HCT116 (cell line): ENCODE results near the gene FBXL4. TPM values are rescaled to one million over a fixed set of nuclear protein-coding genes. Genes with fewer than 3 reads are reported as not detected.

ENCODE experiments used
- ATAC-seq: fragments of 200-7000 bp; cut with Tn5 transposase; 2 replicates; pipeline ENCODE4 v1.9.1; 2020; ENCODE audit warnings: mild to moderate bottlenecking, moderate library complexity
- BruUV-seq: library from RNA; stranded (reverse); fragments of 400-500 nt; replicated peaks from 2 replicates; lab custom pipeline; 2021; lab: Mats Ljungman, UMichigan
- CTCF ChIA-PET: fragments of 300-600 bp; sonication (Branson Sonifier 250); formaldehyde crosslinking; loops from one replicate; lab custom pipeline; 2021; ENCODE audit warnings: antibody characterized with exemption; lab: Charles Lee
- POLR2A ChIA-PET: fragments of 300-600, 350-600 bp; sonication (Branson Sonifier 250); formaldehyde crosslinking; loops from one replicate; lab custom pipeline; 2021; ENCODE audit warnings: antibody characterized with exemption; lab: Charles Lee
- RAD21 ChIA-PET, 2 experiments: fragments of 300-600 bp; sonication (Branson Sonifier 250); formaldehyde crosslinking; loops; one replicate each; lab custom pipeline; 2023; ENCODE audit warnings: low total read pairs in 2 of 2; ENCODE audit not compliant: uncharacterized antibody in 2 of 2, unreplicated experiment in 2 of 2, low non-redundant PET in 1 of 2; lab: Charles Lee
- DNase-seq: peaks from one replicate; pipeline ENCODE4 v3.0.0-alpha.2; 2010; ENCODE audit warnings: low read depth, low spot score
- H2AFZ ChIP-seq: fragments of 200-600 bp; shearing (Covaris generic), sonication (generic); 2 replicates; pipeline ENCODE4 v1.6.1; 2017; ENCODE audit warnings: low read depth, mixed run types, mixed read lengths, antibody characterized with exemption, low read length; ENCODE audit not compliant: poor library complexity, severe bottlenecking
- H3K27ac ChIP-seq: 2 replicates; pipeline ENCODE4 v1.5.1; 2012; ENCODE audit warnings: low read depth, low read length
- H3K27me3 ChIP-seq: fragments of 200-600 bp; sonication (generic); 2 replicates; pipeline ENCODE4 v1.6.1; 2016; ENCODE audit warnings: mixed run types, low read length, mixed read lengths; ENCODE audit not compliant: insufficient read depth
- H3K36me3 ChIP-seq, 2 experiments: fragments of 200-500 bp in 1 of 2; fragments of 200-600 bp in 1 of 2; sonication (Bioruptor generic) in 1 of 2; sonication (generic) in 1 of 2; 2 replicates each; pipeline versions ENCODE4 v1.5.1 to v1.6.1; 2014 to 2016; ENCODE audit warnings: low read length in 2 of 2, inconsistent platforms in 1 of 2, mixed read lengths in 1 of 2, mixed run types in 1 of 2; ENCODE audit not compliant: insufficient read depth in 2 of 2, control insufficient read depth in 1 of 2
- H3K4me1 ChIP-seq, 2 experiments: fragments of 200-600 bp in 1 of 2; sonication (generic) in 1 of 2; 2 replicates each; pipeline versions ENCODE4 v1.5.1 to v1.6.1; 2012 to 2017; ENCODE audit warnings: low read length in 2 of 2, inconsistent platforms in 1 of 2, mild to moderate bottlenecking in 1 of 2, mixed read lengths in 1 of 2, mixed run types in 1 of 2, moderate library complexity in 1 of 2; ENCODE audit not compliant: insufficient read depth in 2 of 2, control insufficient read depth in 1 of 2
- H3K4me2 ChIP-seq: fragments of 200-600 bp; sonication (generic); 2 replicates; pipeline ENCODE4 v1.6.1; 2017; ENCODE audit warnings: mixed run types, low read length, mixed read lengths
- H3K4me3 ChIP-seq, 2 experiments: fragments of 200-600 bp in 1 of 2; sonication (generic) in 1 of 2; replicated peaks in 1 of 2; 2 replicates each; pipeline ENCODE4 v1.5.1; 2011 to 2016; ENCODE audit warnings: low read length in 2 of 2, control low read depth in 1 of 2, low read depth in 1 of 2, mild to moderate bottlenecking in 1 of 2, mixed read lengths in 1 of 2, mixed run types in 1 of 2
- H3K79me2 ChIP-seq: fragments of 200-600 bp; sonication (generic); 2 replicates; pipeline ENCODE4 v1.6.1; 2017; ENCODE audit warnings: mild to moderate bottlenecking, mixed run types, low read length, moderate library complexity, mixed read lengths; ENCODE audit not compliant: insufficient read depth
- H3K9ac ChIP-seq: fragments of 200-600 bp; sonication (generic); 2 replicates; pipeline ENCODE4 v1.6.1; 2016; ENCODE audit warnings: low read length, mixed read lengths
- H3K9me2 ChIP-seq: fragments of 200-600 bp; sonication (generic), shearing (Covaris generic); 2 replicates; pipeline ENCODE4 v1.6.1; 2017; ENCODE audit warnings: mixed run types, mild to moderate bottlenecking, moderate library complexity; ENCODE audit not compliant: insufficient read depth
- H3K9me3 ChIP-seq, 2 experiments: fragments of 200-500 bp in 1 of 2; fragments of 200-600 bp in 1 of 2; sonication (Bioruptor generic) in 1 of 2; sonication (generic) in 1 of 2; 2 replicates each; pipeline ENCODE4 v1.6.1; 2014 to 2017; ENCODE audit warnings: low read length in 2 of 2, mixed read lengths in 2 of 2, inconsistent platforms in 1 of 2, low read depth in 1 of 2, mild to moderate bottlenecking in 1 of 2, mixed run types in 1 of 2, moderate library complexity in 1 of 2; ENCODE audit not compliant: control insufficient read depth in 1 of 2, insufficient read depth in 1 of 2
- H4K20me1 ChIP-seq: fragments of 200-600 bp; sonication (generic), shearing (Covaris generic); 2 replicates; pipeline ENCODE4 v1.6.1; 2017; ENCODE audit warnings: mixed run types, mild to moderate bottlenecking, moderate library complexity; ENCODE audit not compliant: insufficient read depth
- ATF3 ChIP-seq: IDR thresholded peaks from 2 replicates; pipeline ENCODE4 v1.6.1; 2012
- CBX3 ChIP-seq: IDR thresholded peaks from 2 replicates; pipeline ENCODE4 v1.6.1; 2012; ENCODE audit warnings: low read depth
- CEBPB ChIP-seq: IDR thresholded peaks from 2 replicates; pipeline ENCODE4 v1.6.1; 2012; ENCODE audit warnings: low read depth
- EGR1 ChIP-seq: IDR thresholded peaks from 2 replicates; pipeline ENCODE4 v1.6.1; 2012; ENCODE audit warnings: low read depth
- ELF1 ChIP-seq: IDR thresholded peaks from 2 replicates; pipeline ENCODE4 v1.6.1; 2012; ENCODE audit warnings: low read depth, borderline replicate concordance
- EZH2 ChIP-seq: fragments of 200-600 bp; sonication (generic); IDR thresholded peaks from 2 replicates; pipeline ENCODE4 v1.6.1; 2017; ENCODE audit warnings: antibody characterized with exemption, mixed run types
- EZH2phosphoT487 ChIP-seq: fragments of 200-600 bp; IDR thresholded peaks from 2 replicates; pipeline ENCODE4 v1.6.1; 2018; ENCODE audit warnings: antibody characterized with exemption, borderline replicate concordance
- MAX ChIP-seq: IDR thresholded peaks from 2 replicates; pipeline ENCODE4 v1.6.1; 2012
- POLR2A ChIP-seq: IDR thresholded peaks from 2 replicates; pipeline ENCODE4 v1.7.0; 2011; ENCODE audit warnings: borderline replicate concordance; ENCODE audit not compliant: insufficient read depth, insufficient read length; ENCODE audit errors: extremely low read depth
- POLR2AphosphoS5 ChIP-seq: IDR thresholded peaks from 2 replicates; pipeline ENCODE4 v1.6.1; 2011; ENCODE audit warnings: mild to moderate bottlenecking, low read depth, low read length, moderate library complexity
- RAD21 ChIP-seq: IDR thresholded peaks from 2 replicates; pipeline ENCODE4 v1.6.1; 2012; ENCODE audit warnings: low read depth, mild to moderate bottlenecking
- REST ChIP-seq: IDR thresholded peaks from 2 replicates; pipeline ENCODE4 v1.6.1; 2012; ENCODE audit warnings: low read depth
- SIN3A ChIP-seq: IDR thresholded peaks from 2 replicates; pipeline ENCODE4 v1.6.1; 2012; ENCODE audit warnings: low read depth
- TCF7L2 ChIP-seq: IDR thresholded peaks from 2 replicates; pipeline ENCODE4 v1.7.0; 2011; ENCODE audit warnings: borderline replicate concordance, inconsistent platforms; ENCODE audit not compliant: insufficient read depth, insufficient read length; ENCODE audit errors: extremely low read depth
- ZBTB33 ChIP-seq: IDR thresholded peaks from 2 replicates; pipeline ENCODE4 v1.6.1; 2011; ENCODE audit warnings: mild to moderate bottlenecking, low read length, moderate library complexity; ENCODE audit not compliant: insufficient replicate concordance; ENCODE audit errors: extremely low read depth
- ZFX ChIP-seq: fragments of 450-650 bp; IDR thresholded peaks from 2 replicates; pipeline ENCODE4 v1.6.1; 2017
- ZNF274 ChIP-seq: fragments of 200-500 bp; sonication (Bioruptor generic); IDR thresholded peaks from 2 replicates; pipeline ENCODE4 v1.6.1; 2014; ENCODE audit warnings: mild to moderate bottlenecking, low read depth, low read length, inconsistent platforms
- intact Hi-C: fragments of 100-400 bp; cut with micrococcal nuclease; formaldehyde crosslinking; loops from 2 replicates; pipeline ENCODE4 v1.10.0; 2022
- total RNA-seq: library from RNA; stranded (reverse); gene quantifications from one replicate; pipeline ENCODE4 v1.2.1, GENCODE V29; 2021; ENCODE audit not compliant: unreplicated experiment
- TF ChIP-seq, protein P1 (sequence below), 3 experiments: fragments of 200-600 bp in 1 of 3; sonication (generic) in 1 of 3; IDR thresholded peaks in 2 of 3; conservative IDR thresholded peaks in 1 of 3; 2 replicates each; pipeline ENCODE4 v1.5.1; 2012 to 2017; ENCODE audit warnings: low read depth in 2 of 3, low read length in 2 of 3, antibody characterized with exemption in 1 of 3, borderline replicate concordance in 1 of 3, control low read depth in 1 of 3, mild to moderate bottlenecking in 1 of 3, mixed read lengths in 1 of 3, mixed run types in 1 of 3, moderate library complexity in 1 of 3; ENCODE audit not compliant: insufficient read depth in 1 of 3

Gene FBXL4
- total RNA-seq, 1 experiment from 2014 or later, result 15.7 TPM

DNA sequence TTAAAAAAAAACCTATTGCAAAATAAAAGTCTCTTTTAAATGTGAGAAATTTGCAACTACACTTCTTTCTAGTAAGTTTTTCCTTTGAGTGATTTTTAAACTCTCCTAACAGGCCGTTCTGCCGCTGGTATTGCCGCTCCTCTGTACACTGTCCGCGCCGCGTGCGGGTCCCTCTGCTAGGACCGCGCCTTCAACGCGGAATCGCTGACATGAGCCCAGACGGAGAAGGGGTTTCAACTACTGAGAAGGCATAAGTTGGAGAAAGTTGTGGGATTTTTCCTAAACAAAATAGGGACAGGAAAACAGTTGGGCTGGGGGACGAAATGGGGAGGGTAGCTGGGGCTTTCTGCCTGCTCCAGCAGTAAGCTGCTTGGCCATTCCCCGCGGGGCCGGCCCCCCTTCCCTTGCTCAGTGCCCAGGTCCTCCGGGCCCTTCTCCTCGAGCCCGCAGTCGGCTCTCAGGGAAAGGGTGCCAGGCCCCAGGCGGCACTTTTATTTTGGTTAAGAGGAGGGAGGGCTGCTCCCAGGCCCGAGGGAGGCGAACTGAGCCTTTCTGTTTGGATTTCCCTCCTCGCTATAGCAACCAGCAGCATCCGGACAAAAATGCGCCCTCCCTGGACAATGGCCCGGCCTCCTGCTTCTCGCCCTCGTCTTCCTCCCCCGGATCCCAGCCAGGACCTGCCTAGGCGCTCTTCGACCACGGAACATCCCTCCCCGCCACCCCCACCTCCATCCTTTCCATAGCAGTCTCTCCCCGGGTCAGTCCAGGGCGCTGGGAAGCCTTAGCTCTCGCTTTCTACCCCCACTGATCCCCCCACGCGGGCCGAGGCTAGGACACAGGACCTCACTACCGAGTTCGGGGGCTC is 120.2 kb downstream of the FBXL4 start:
- no peaks in the 10 kb centered on the region for H3K9me3 ChIP-seq
- RAD21 ChIA-PET, result no interaction called here
- ATAC-seq, result no peak
- H3K36me3 ChIP-seq, result no peaks in the 10 kb centered on the region
- no peak overlapping the region for H3K4me3 ChIP-seq
- BruUV-seq, result no TSS peak
- POLR2A ChIA-PET, result no interaction called here
- no peaks in the 10 kb centered on the region for H3K4me1 ChIP-seq
- TF ChIP-seq POLR2A (no peak), EZH2 (no peak), ATF3 (no peak), ELF1 (no peak), EGR1 (no peak), RAD21 (no peak), TCF7L2 (no peak), CBX3 (no peak), POLR2AphosphoS5 (no peak), ZFX (no peak), ZBTB33 (no peak), MAX (no peak), EZH2phosphoT487 (no peak), ZNF274 (no peak), SIN3A (no peak), REST (no peak), CEBPB (no peak)
- TF ChIP-seq, protein P1, sequence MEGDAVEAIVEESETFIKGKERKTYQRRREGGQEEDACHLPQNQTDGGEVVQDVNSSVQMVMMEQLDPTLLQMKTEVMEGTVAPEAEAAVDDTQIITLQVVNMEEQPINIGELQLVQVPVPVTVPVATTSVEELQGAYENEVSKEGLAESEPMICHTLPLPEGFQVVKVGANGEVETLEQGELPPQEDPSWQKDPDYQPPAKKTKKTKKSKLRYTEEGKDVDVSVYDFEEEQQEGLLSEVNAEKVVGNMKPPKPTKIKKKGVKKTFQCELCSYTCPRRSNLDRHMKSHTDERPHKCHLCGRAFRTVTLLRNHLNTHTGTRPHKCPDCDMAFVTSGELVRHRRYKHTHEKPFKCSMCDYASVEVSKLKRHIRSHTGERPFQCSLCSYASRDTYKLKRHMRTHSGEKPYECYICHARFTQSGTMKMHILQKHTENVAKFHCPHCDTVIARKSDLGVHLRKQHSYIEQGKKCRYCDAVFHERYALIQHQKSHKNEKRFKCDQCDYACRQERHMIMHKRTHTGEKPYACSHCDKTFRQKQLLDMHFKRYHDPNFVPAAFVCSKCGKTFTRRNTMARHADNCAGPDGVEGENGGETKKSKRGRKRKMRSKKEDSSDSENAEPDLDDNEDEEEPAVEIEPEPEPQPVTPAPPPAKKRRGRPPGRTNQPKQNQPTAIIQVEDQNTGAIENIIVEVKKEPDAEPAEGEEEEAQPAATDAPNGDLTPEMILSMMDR (IDR thresholded peaks at IDR 0.05 in 2 of 3, conservative IDR thresholded peaks at IDR 0.05 in 1 of 3; ENCODE audit: borderline replicate concordance in 1 of 3, insufficient read depth in 1 of 3, low read depth in 2 of 3, low read length in 2 of 3), result no peak
- TF ChIP-seq, all 23 proteins: peak for 0
- no peak overlapping the region for H3K9ac ChIP-seq
- H4K20me1 ChIP-seq, result no peaks in the 10 kb centered on the region
- CTCF ChIA-PET, result no interaction called here
- H3K27me3 ChIP-seq, result peaks cover 9% of the 10 kb centered on the region
- no peaks in the 10 kb centered on the region for H3K79me2 ChIP-seq
- H3K4me2 ChIP-seq, result no peak overlapping the region
- intact Hi-C loops, result no loop called here
- no peak overlapping the region for H3K27ac ChIP-seq
- DNase-seq, result no peak
- no peak overlapping the region for H2AFZ ChIP-seq
- no peaks in the 10 kb centered on the region for H3K9me2 ChIP-seq
